Activated naive CD4-positive, alpha-beta T cell treated with Interleukin-2 at 50 U/mL for 16 hours (primary cell): Measurements from ENCODE around the gene GPR82.
"Not testable (repeated sequence)": the region's sequence is repeated elsewhere in the genome, so short reads cannot be mapped to it uniquely, and the experiment has no call there.

Experiments used
- DNase-seq: peaks from one replicate; pipeline ENCODE4 v3.0.0-alpha.2; 2020

Gene GPR82

GRCh38 chrX:41723826-41724225 lies at the start of gene GPR82:
Gene GPR82, plus strand, starts transcription at chrX:41724181. Its CDS starts 2,846 bp downstream, at chrX:41727027.
- DNase-seq, result no peak

GRCh38 chrX:41676361-41676760 lies 47.6 kb upstream of the GPR82 start:
- not testable (repeated sequence) for DNase-seq

GRCh38 chrX:41677183-41678060 lies 46.6 kb upstream of the GPR82 start:
- no peak for DNase-seq

GRCh38 chrX:41684138-41684537 lies 39.8 kb upstream of the GPR82 start:
- DNase-seq, result no peak

GRCh38 chrX:41684940-41685339 lies 39.0 kb upstream of the GPR82 start:
- no peak for DNase-seq

GRCh38 chrX:41686788-41687187 lies 37.2 kb upstream of the GPR82 start:
- no peak for DNase-seq

- DNase-seq, result no peak
These were observed 35.8 kb upstream of the GPR82 start for GRCh38 chrX:41688156-41688555.

- DNase-seq, result peak; percentile 6
These were observed 35.1 kb upstream of the GPR82 start, which contains the start of gene GPR34 for GRCh38 chrX:41688835-41689234. Gene GPR34, plus strand, starts transcription at chrX:41688973. Its CDS starts 6,661 bp downstream, at chrX:41695634.

- no peak for DNase-seq
These were observed 34.3 kb upstream of the GPR82 start for GRCh38 chrX:41689711-41690110.

GRCh38 chrX:41692162-41692749 lies 31.7 kb upstream of the GPR82 start:
- DNase-seq, result no peak

- no peak for DNase-seq
These were observed 31.0 kb upstream of the GPR82 start for GRCh38 chrX:41693024-41693423.

- DNase-seq, result peak; percentile 11
These were observed 28.6 kb upstream of the GPR82 start for GRCh38 chrX:41695426-41695825.

GRCh38 chrX:41703574-41704029 lies 20.4 kb upstream of the GPR82 start:
- DNase-seq, result no peak

GRCh38 chrX:41705042-41705441 lies 18.9 kb upstream of the GPR82 start:
- no peak for DNase-seq

- no peak for DNase-seq
These were observed 18.2 kb upstream of the GPR82 start for GRCh38 chrX:41705680-41706374.

- no peak for DNase-seq
These were observed 16.8 kb upstream of the GPR82 start for GRCh38 chrX:41707218-41707617.

GRCh38 chrX:41708486-41708885 lies 15.5 kb upstream of the GPR82 start:
- DNase-seq, result no peak

GRCh38 chrX:41711021-41711667 lies 12.8 kb upstream of the GPR82 start:
- no peak for DNase-seq

GRCh38 chrX:41716222-41716621 lies 7.8 kb upstream of the GPR82 start:
- DNase-seq, result no peak

- no peak for DNase-seq
These were observed 7.1 kb upstream of the GPR82 start for GRCh38 chrX:41716767-41717473.

GRCh38 chrX:41718481-41719235 lies 5.3 kb upstream of the GPR82 start:
- DNase-seq, result no peak

GRCh38 chrX:41719610-41720009 lies 4.4 kb upstream of the GPR82 start:
- not testable (repeated sequence) for DNase-seq
